GM23338 (cell line): Measurements from ENCODE around the gene PARD3.

Source experiments
- EZH2 ChIP-seq: fragments of 200-600 bp; sonication (generic); IDR thresholded peaks from one replicate; pipeline ENCODE4 v1.8.0; 2017; ENCODE audit warnings: antibody characterized with exemption, mild to moderate bottlenecking, low read depth; ENCODE audit not compliant: unreplicated experiment
- EZH2phosphoT487 ChIP-seq: fragments of 200-600 bp; sonication (generic); IDR thresholded peaks from one replicate; pipeline ENCODE4 v1.8.1; 2018; ENCODE audit warnings: antibody characterized with exemption; ENCODE audit not compliant: unreplicated experiment
- TF ChIP-seq, protein P1 (sequence below): IDR thresholded peaks from one replicate; pipeline ENCODE4 v1.6.1; 2018; ENCODE audit warnings: antibody characterized with exemption; ENCODE audit not compliant: unreplicated experiment

GRCh38 chr10:34092891-34093290 lies 722.2 kb downstream of the PARD3 start:
- no peak for TF ChIP-seq EZH2
- TF ChIP-seq, protein P1, sequence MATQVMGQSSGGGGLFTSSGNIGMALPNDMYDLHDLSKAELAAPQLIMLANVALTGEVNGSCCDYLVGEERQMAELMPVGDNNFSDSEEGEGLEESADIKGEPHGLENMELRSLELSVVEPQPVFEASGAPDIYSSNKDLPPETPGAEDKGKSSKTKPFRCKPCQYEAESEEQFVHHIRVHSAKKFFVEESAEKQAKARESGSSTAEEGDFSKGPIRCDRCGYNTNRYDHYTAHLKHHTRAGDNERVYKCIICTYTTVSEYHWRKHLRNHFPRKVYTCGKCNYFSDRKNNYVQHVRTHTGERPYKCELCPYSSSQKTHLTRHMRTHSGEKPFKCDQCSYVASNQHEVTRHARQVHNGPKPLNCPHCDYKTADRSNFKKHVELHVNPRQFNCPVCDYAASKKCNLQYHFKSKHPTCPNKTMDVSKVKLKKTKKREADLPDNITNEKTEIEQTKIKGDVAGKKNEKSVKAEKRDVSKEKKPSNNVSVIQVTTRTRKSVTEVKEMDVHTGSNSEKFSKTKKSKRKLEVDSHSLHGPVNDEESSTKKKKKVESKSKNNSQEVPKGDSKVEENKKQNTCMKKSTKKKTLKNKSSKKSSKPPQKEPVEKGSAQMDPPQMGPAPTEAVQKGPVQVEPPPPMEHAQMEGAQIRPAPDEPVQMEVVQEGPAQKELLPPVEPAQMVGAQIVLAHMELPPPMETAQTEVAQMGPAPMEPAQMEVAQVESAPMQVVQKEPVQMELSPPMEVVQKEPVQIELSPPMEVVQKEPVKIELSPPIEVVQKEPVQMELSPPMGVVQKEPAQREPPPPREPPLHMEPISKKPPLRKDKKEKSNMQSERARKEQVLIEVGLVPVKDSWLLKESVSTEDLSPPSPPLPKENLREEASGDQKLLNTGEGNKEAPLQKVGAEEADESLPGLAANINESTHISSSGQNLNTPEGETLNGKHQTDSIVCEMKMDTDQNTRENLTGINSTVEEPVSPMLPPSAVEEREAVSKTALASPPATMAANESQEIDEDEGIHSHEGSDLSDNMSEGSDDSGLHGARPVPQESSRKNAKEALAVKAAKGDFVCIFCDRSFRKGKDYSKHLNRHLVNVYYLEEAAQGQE, result no peak
- TF ChIP-seq EZH2phosphoT487, result no peak
